GM18508 (cell line): Measurements from ENCODE around the gene CCNY.

Source experiments
- ATAC-seq: cut with Tn5 transposase; IDR thresholded peaks from one replicate; pipeline ENCODE4 v1.9.1; 2021; ENCODE audit warnings: moderate number of reproducible peaks; ENCODE audit not compliant: insufficient read depth, unreplicated experiment

Gene CCNY

GRCh38 chr10:35569836-35570235 is 233.5 kb downstream of the CCNY start:
- no peak for ATAC-seq

GRCh38 chr10:35570397-35570796 is 234.1 kb downstream of the CCNY start:
- no peak for ATAC-seq

DNA sequence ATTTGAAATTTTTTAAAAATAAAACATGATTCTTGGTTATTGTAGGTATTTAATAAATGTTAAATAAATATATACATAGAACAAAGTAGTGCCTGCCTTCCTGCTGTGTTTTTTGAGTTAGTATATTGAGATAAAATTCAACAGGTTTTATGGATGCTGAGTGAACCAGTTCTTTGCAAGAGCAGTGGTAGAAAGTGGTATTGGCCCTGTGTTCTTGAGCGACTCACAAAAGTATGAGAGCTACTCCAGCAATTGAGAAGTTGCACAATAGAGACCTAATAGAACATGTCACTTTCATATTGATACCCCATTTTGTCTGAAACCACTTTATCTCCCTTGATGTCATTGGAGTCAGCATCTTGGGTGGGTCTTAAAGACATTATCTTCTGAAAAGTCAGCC is 236.3 kb downstream of the CCNY start:
- no peak for ATAC-seq

DNA sequence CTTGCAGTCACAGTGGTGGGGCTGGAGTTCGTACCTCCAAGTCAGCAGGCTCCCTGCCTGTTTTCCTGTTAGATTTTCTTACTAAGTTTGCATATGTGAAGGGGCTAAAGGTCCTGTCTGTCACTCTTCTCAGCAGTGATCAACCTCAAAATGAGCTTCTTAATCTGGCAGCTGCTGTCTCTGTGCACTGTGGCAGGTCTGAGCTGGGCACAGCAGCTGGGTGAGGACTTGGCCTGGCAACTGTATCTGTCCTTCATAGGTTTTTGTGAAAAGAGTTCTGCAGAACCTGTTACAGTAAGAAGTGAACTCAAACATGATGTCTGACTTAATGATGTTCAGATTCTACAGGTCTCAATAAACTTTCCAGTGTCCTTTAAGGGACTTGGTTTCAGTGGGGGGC is 237.5 kb downstream of the CCNY start:
- no peak for ATAC-seq

DNA sequence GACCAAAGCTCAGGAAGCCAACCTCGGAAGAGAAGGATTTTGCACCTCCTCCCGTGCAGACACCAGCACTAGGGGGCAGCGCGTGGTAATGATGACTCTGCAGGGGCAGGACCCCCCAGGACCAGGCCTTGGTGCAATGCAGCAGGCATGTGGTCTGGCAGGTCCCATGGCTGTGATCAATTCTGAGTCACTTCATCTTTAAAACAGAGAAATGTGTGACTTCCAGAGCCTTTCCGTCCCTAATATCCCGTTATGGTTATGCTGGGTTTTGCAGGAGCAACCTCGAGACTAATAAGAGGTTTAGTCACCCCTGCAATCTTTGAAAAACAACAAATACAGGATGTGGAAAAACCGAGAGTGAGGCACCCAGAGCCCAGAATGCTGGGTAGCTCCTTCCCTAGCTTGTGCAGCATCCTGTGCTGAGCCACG is 238.6 kb downstream of the CCNY start:
- no peak for ATAC-seq

- no peak for ATAC-seq
Observed at GRCh38 chr10:35575640-35576039, 239.3 kb downstream of the CCNY start.

DNA sequence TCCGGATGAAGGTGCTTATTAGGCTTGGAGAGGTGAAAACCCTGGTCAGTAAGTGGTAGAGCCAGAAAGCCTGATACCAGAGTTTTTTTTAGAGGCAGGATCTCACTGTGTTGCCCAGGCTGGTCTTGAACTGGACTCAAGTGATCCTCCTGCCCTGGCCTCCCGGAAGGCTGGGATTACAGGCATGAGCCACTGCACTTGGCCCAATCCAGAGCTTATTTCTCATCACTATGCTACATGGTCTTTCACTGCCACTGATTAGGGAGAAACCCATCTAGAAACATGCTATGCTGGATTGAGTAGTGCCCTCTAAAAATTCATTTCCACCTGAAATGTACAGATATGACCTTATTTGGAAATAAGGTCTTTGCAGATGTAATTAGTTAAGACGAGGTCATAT is 240.4 kb downstream of the CCNY start:
- no peak for ATAC-seq

GRCh38 chr10:35577926-35578617 is 241.8 kb downstream of the CCNY start:
- no peak for ATAC-seq

- ATAC-seq = no peak
Observed at GRCh38 chr10:35578618-35578956, 242.3 kb downstream of the CCNY start.

DNA sequence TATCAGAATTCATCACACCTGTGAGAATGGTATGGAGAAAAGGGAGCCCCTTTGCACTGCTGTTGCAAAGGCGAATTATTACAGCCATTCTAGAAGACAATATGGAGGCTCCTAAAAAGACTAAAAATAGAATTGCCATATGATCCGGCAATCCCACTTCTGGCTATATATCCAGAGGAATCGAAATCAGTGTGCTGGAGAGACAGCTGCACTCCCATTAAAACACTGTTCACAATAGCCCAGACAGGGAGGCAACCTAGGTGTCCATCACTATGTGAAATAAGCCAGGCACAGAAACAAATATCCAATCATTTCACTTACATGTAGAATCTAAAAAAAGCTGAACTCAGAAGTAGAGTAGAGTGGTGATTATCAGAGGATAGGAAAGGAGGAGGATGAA is 242.8 kb downstream of the CCNY start:
- ATAC-seq = no peak

DNA sequence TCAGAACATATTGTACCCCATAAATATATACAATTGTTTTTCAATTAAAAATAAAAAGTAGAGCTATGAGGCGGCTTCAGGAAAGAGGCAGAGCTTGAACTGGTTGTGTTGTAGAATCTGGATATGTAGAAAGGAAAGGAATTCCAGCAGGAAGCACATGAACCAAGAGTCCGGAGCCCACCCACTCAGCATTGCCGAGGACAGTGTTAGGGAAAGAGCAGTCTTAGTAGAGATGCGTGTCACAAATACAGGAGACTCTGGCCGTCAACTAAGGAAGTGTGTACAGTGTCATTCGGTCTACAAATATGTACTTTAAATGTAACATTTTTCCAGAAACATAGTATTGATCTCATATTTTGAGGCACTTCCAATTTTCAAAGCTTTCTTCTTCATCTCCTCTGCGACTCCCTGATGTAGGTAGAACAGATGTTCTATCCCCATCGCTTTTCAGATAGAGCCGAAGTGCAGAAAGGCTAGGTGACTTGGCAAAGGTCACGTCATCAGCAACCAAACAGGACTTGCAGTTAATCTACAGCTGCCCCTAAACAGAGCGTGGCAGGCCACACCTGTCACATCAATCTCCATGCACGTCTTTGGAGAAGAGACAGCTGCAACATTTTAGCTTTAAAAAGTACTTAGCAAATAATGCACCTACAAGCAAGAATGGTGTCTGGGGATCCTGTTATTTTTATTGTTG is 243.6 kb downstream of the CCNY start:
- no peak for ATAC-seq

DNA sequence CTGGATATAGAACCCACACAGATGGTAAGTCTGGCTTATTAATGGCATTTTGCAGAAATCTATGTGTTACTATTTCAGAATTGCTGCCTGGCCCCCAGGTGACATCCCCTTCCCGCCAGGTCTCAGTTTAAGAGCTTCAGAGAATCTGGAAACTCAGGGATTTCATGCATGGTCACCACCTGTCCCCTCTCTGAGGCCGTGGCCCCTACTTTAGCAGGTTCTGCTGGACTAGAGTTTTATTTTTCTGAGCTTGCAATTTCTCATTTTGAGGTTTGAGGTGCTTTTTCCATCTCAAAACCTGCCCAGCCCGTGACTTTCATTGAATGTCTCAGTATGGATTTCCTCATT is 244.1 kb downstream of the CCNY start:
- no peak for ATAC-seq

DNA sequence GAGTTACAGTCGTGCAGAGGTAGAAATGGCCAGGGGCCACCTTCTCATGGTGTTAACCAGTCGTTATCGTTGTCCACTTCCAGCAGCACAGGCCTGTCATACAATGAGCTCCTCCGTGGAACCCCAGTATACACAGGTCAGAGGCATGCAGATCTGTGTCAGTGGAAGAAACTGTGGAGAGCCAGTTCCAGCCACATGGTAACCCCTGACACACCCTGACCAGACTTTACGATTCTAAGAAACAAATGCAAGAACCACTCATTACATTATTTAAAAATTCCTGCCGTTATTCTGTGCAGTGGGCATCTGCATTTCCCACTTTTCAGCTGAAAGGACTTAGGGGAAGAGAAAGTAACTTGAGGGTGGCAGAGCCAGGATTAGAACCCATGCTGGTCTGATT is 245.3 kb downstream of the CCNY start:
- no peak for ATAC-seq

GRCh38 chr10:35584946-35585345 is 248.6 kb downstream of the CCNY start:
- no peak for ATAC-seq

- no peak for ATAC-seq
Observed at GRCh38 chr10:35585356-35585755, 249.0 kb downstream of the CCNY start.

GRCh38 chr10:35585903-35586535 is 249.7 kb downstream of the CCNY start:
- ATAC-seq = no peak

- ATAC-seq = no peak
Observed at GRCh38 chr10:35588836-35589235, 252.5 kb downstream of the CCNY start.

DNA sequence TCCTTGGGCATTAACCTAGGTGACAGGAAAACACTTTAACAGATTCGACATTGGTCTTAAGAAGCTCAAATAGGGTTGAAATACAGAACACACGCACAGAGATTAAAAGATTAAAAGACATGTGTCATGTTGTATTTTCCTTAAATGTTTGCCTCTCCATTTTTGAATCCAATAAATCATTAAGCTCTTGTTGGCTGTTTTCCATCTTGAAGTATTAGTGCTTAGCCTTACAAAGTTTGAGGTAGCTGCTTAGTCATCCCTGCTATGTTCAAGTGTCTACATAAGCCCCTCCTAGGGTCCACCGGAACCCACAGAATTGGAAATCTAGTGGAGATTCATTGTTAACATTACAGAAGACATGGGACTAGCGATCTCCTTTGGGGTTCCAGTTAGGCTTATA is 256.1 kb downstream of the CCNY start:
- no peak for ATAC-seq

- no peak for ATAC-seq
Observed at GRCh38 chr10:35594115-35595079, 258.1 kb downstream of the CCNY start.

- ATAC-seq = no peak
Observed at GRCh38 chr10:35595106-35595505, 258.8 kb downstream of the CCNY start.

DNA sequence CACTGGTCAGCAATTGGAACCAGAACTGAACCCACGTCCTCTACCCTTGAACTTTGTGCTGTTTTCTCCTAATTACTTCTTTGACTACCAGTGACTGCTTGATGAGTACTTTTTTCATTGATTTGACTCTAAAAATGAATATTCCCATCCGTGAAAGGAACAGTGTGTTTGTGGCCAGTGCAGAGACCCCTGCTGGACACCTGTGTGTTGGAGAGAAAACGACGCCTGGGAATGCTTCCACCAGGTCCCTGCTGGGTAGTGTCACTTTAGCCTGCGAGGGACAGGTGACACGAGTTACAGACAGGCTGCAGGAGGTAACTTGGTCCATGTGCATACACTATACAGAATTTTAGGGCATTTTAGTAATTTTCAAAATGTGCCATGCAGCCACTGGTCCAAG is 262.1 kb downstream of the CCNY start:
- no peak for ATAC-seq
